Endothelial cell of umbilical vein (primary cell): ENCODE results near the gene SVOP. TPM values are rescaled to one million over a fixed set of nuclear protein-coding genes. Genes with fewer than 3 reads are reported as not detected.

ENCODE experiments used
- BruUV-seq: library from RNA; stranded (reverse); fragments of 400-500 nt; replicated peaks from 2 replicates; lab custom pipeline; 2021; lab: Mats Ljungman, UMichigan
- CTCF ChIA-PET: fragments of 300-600, 350-600 bp; sonication (Branson Sonifier 250); formaldehyde crosslinking; loops from one replicate; lab custom pipeline; 2021; ENCODE audit warnings: antibody characterized with exemption, inconsistent platforms; lab: Charles Lee
- POLR2A ChIA-PET: fragments of 300-600, 350-600 bp; sonication (Branson Sonifier 250); formaldehyde crosslinking; loops from one replicate; lab custom pipeline; 2021; ENCODE audit warnings: antibody characterized with exemption, inconsistent platforms; lab: Charles Lee
- DNase-seq: peaks from one replicate; pipeline ENCODE4 v3.0.0-alpha.2; 2011; ENCODE audit warnings: low read depth, low spot score
- FAIRE-seq: peaks from 2 replicates; lab custom pipeline; 2011; peaks lifted over from hg19 to GRCh38; lab: Jason Lieb, UNC
- H2AFZ ChIP-seq: 2 replicates; pipeline ENCODE4 v1.6.0; 2012; ENCODE audit warnings: low read depth, low read length, control low read depth, inconsistent platforms
- H3K27ac ChIP-seq: 2 replicates; pipeline ENCODE4 v1.5.1; 2011; ENCODE audit warnings: low read depth, mild to moderate bottlenecking, control low read depth, low read length, moderate library complexity; ENCODE audit not compliant: insufficient read depth
- H3K27me3 ChIP-seq, 2 experiments: 2 replicates each; pipeline versions ENCODE4 v1.6.0 to v1.6.1; 2011; ENCODE audit warnings: low read length in 2 of 2, mixed read lengths in 1 of 2; ENCODE audit not compliant: control insufficient read depth in 2 of 2, insufficient read depth in 2 of 2
- H3K36me3 ChIP-seq, 2 experiments: 2 replicates in 1 of 2; 3 replicates in 1 of 2; pipeline ENCODE4 v1.5.1; 2011; ENCODE audit warnings: low read length in 2 of 2, mild to moderate bottlenecking in 1 of 2, moderate library complexity in 1 of 2; ENCODE audit not compliant: control insufficient read depth in 2 of 2, insufficient read depth in 2 of 2; ENCODE audit errors: extremely low read depth in 1 of 2
- H3K4me1 ChIP-seq: 3 replicates; pipeline ENCODE4 v1.5.1; 2011; ENCODE audit warnings: mild to moderate bottlenecking, low read length; ENCODE audit not compliant: control insufficient read depth, insufficient read depth; ENCODE audit errors: extremely low read depth
- H3K4me2 ChIP-seq: 2 replicates; pipeline ENCODE4 v1.6.1; 2011; ENCODE audit warnings: low read length, control low read depth, mixed read lengths; ENCODE audit not compliant: insufficient read depth
- H3K4me3 ChIP-seq, 3 experiments: fragments of 200-600 bp in 1 of 3; sonication (generic), shearing (Covaris generic) in 1 of 3; replicated peaks in 1 of 3; 2 replicates each; pipeline ENCODE4 v1.5.1; 2011 to 2016; ENCODE audit warnings: control low read depth in 3 of 3, low read length in 3 of 3, mild to moderate bottlenecking in 2 of 3, inconsistent platforms in 1 of 3, low read depth in 1 of 3, moderate library complexity in 1 of 3; ENCODE audit not compliant: insufficient read depth in 1 of 3
- H3K79me2 ChIP-seq: 2 replicates; pipeline ENCODE4 v1.6.0; 2012; ENCODE audit warnings: low read length, inconsistent platforms; ENCODE audit not compliant: control insufficient read depth, insufficient read depth
- H3K9ac ChIP-seq: replicated peaks from 2 replicates; pipeline ENCODE3; 2011; ENCODE audit warnings: low read length, control low read depth; ENCODE audit not compliant: insufficient read depth; ENCODE audit errors: extremely low read depth
- H3K9me1 ChIP-seq: replicated peaks from 3 replicates; pipeline ENCODE4 v1.6.0; 2011; ENCODE audit warnings: mild to moderate bottlenecking, low read length; ENCODE audit not compliant: control insufficient read depth, insufficient read depth; ENCODE audit errors: extremely low read depth
- H3K9me3 ChIP-seq: replicated peaks from 2 replicates; pipeline ENCODE4 v1.5.1; 2012; ENCODE audit warnings: low read length, inconsistent platforms; ENCODE audit not compliant: control insufficient read depth, insufficient read depth
- H4K20me1 ChIP-seq: replicated peaks from 2 replicates; pipeline ENCODE3; 2011; ENCODE audit warnings: mild to moderate bottlenecking, low read length; ENCODE audit not compliant: control insufficient read depth, insufficient read depth; ENCODE audit errors: extremely low read depth
- CTCF ChIP-seq, 2 donors: IDR thresholded peaks; 1 replicate in 1 of 2; 2 replicates in 1 of 2; pipeline ENCODE4 v1.5.1; 2011; ENCODE audit warnings: low read length in 2 of 2, mild to moderate bottlenecking in 2 of 2, moderate library complexity in 2 of 2, control low read depth in 1 of 2, inconsistent platforms in 1 of 2, low read depth in 1 of 2; ENCODE audit not compliant: insufficient read depth in 1 of 2; ENCODE audit errors: extremely low read depth in 1 of 2
- EZH2 ChIP-seq: IDR thresholded peaks from 2 replicates; pipeline ENCODE4 v1.6.1; 2012; ENCODE audit warnings: borderline replicate concordance, low read depth, mild to moderate bottlenecking, moderate library complexity, low read length, inconsistent platforms; ENCODE audit not compliant: severe bottlenecking
- FOS ChIP-seq: IDR thresholded peaks from 2 replicates; pipeline ENCODE4 v1.6.1; 2011; ENCODE audit warnings: mild to moderate bottlenecking, low read length, moderate library complexity, borderline replicate concordance; ENCODE audit not compliant: insufficient read depth
- GATA2 ChIP-seq: IDR thresholded peaks from 2 replicates; pipeline ENCODE4 v1.7.0; 2011; ENCODE audit warnings: low read depth, mild to moderate bottlenecking, moderate library complexity, mixed read lengths, low read length; ENCODE audit not compliant: insufficient read length, insufficient read depth
- JUN ChIP-seq: IDR thresholded peaks from 2 replicates; pipeline ENCODE4 v1.6.1; 2011; ENCODE audit warnings: borderline replicate concordance, low read depth; ENCODE audit not compliant: insufficient read length, insufficient read depth
- MAX ChIP-seq: IDR thresholded peaks from 2 replicates; pipeline ENCODE4 v1.6.1; 2011; ENCODE audit not compliant: insufficient read depth, insufficient read length
- MYC ChIP-seq: IDR thresholded peaks from one replicate; pipeline ENCODE4 v1.6.1; 2011; ENCODE audit warnings: mild to moderate bottlenecking, low read depth, low read length
- POLR2A ChIP-seq: IDR thresholded peaks from 2 replicates; pipeline ENCODE4 v1.6.1; 2012; ENCODE audit warnings: low read depth, mild to moderate bottlenecking, control low read depth, low read length
- POLR2AphosphoS5 ChIP-seq: IDR thresholded peaks from 2 replicates; pipeline ENCODE4 v1.6.1; 2012; ENCODE audit warnings: low read depth, mild to moderate bottlenecking, control low read depth, low read length, moderate library complexity; ENCODE audit not compliant: insufficient read depth
- dilution Hi-C: fragments of 300-500 bp; cut with MboI; formaldehyde crosslinking; loops from one replicate; pipeline ENCODE4 v1.15.0; 2019; ENCODE audit warnings: low sequenced_read_pairs; ENCODE audit not compliant: extremely low pct_ligation_motif_present
- intact Hi-C: fragments of 100-400 bp; cut with micrococcal nuclease; formaldehyde crosslinking; loops from one replicate; pipeline ENCODE4 v1.10.0; 2022
- polyA plus RNA-seq, 4 experiments: library from polyadenylated mRNA; depleted of rRNA in 3 of 4; stranded (reverse) in 3 of 4; unstranded in 1 of 4; fragments of >200 nt; gene quantifications; 2 replicates each; pipeline versions ENCODE4 v1.2.1 to v1.2.3, GENCODE V29; 2011 to 2012; ENCODE audit warnings: missing spikeins in 1 of 4
- total RNA-seq: library from RNA; stranded (reverse); gene quantifications from 2 replicates; pipeline ENCODE4 v1.2.3, GENCODE V29; 2021

Gene SVOP
- total and polyA plus RNA-seq, 2 donors (not counting 3 experiments of a cell fraction or from before 2014, with no cell fraction given) = not detected

DNA sequence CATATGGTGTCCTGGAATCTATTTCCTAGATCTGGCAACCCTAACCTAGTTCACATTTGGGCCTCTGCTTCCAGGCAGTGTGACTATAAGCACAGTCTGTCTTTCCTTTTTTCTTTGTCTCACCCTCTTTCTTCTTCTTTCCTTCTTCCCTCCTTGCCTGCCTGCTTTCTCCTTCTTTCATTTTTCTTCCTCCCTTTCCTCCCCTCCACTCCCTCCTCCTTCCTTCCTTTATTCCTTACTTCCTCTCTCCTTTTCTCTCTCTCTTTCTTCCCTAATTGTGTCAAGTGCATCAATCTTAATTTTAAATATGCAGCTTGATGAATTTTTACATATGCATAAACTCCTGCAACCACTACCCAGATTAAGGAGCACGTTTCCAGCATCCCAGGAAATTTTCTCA is 145.6 kb downstream of the SVOP start:
- Histone ChIP-seq H3K4me1 (no peaks in the 10 kb centered on the region), H3K9me1 (no peaks in the 10 kb centered on the region), H3K27me3 (no peaks in the 10 kb centered on the region), H3K9me3 (no peaks in the 10 kb centered on the region), H4K20me1 (no peaks in the 10 kb centered on the region), H3K9ac (no peak overlapping the region), H3K79me2 (no peaks in the 10 kb centered on the region), H3K27ac (no peak overlapping the region), H3K4me3 (no peak overlapping the region), H3K36me3 (no peaks in the 10 kb centered on the region), H3K4me2 (no peak overlapping the region), H2AFZ (no peak overlapping the region)
- FAIRE-seq (no peak), DNase-seq (no peak)
- dilution Hi-C loops (no loop called here), intact Hi-C loops (no loop called here)
- ChIA-PET CTCF (no interaction called here), POLR2A (no interaction called here)
- TF ChIP-seq MAX (no peak), POLR2AphosphoS5 (no peak), POLR2A (no peak), GATA2 (no peak), MYC (no peak), CTCF (IDR thresholded peaks at IDR 0.05; ENCODE audit: extremely low read depth in 1 of 2, insufficient read depth in 1 of 2, low read depth in 1 of 2, low read length in 2 of 2) (no peak), EZH2 (no peak), JUN (no peak), FOS (no peak)
- BruUV-seq = no TSS peak
